RPMI8226 (cell line): ENCODE results near the gene TIMELESS.
"Not testable (repeated sequence)": the region's sequence is repeated elsewhere in the genome, so short reads cannot be mapped to it uniquely, and the experiment has no call there.

ENCODE experiments used
- DNase-seq: peaks from one replicate; pipeline ENCODE4 v3.0.0-alpha.2; 2015

Gene TIMELESS

GRCh38 chr12:56468216-56469006, 19.2 kb upstream of the TIMELESS start, which contains the start of gene SPRYD4:
Gene SPRYD4, plus strand, starts transcription at chr12:56468578. Its CDS starts 14 bp downstream, at chr12:56468592.
- DNase-seq = peak; percentile 97

GRCh38 chr12:56462565-56462964, 13.3 kb upstream of the TIMELESS start:
- DNase-seq = no peak

- DNase-seq = no peak
Observed at GRCh38 chr12:56461235-56462159, 12.3 kb upstream of the TIMELESS start.

DNA sequence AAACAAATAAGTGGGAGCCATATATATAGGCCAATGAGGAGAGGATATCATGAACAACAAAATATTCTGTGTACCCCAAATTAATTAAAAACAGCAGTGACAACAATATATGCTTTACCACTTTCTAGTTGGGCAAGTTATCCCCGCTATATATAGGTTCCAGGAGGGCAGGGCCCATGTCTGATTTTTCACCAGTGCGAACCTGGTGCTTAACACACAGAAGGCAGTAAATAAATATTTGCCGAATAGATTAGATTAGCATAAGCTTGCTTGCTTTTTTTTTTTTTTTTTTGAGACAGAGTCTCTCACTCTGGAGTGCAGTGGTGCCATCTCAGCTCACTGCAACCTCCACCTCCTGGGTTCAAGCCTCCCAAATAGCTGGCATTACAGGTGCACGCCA, 8.6 kb upstream of the TIMELESS start:
- DNase-seq = no peak

DNA sequence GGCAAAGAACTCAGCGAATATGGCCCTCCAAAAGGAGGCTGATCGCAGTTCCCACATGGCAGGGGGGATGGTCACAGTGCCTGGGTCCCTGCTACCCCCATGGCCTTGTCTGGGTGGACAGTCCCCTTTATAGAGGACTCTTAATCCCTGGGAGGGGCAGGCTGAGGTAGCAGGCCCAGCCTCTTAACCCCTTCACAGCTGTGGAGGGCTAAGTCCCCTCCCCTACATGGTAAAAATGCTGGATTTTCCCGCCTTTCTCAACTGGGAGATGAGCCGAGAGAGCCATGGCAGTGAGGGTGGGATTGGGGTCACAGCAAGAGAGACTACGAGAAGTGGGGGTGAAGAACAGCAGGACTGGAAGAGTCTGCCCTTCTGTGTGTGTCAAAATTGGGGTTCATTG, 5.3 kb upstream of the TIMELESS start, which contains the start of gene MIP:
Gene MIP, minus strand, starts transcription at position 101 of the 400 bp plus-strand sequence. Its CDS starts 44 bp downstream, at position 57.
- no peak for DNase-seq

- DNase-seq = no peak
Observed at GRCh38 chr12:56451147-56451546, 1.9 kb upstream of the TIMELESS start.

- DNase-seq = no peak
Observed at GRCh38 chr12:56450241-56450640, 1.0 kb upstream of the TIMELESS start.

- DNase-seq = no peak
Observed at GRCh38 chr12:56449622-56449984, 377 bp upstream of the TIMELESS start.

DNA sequence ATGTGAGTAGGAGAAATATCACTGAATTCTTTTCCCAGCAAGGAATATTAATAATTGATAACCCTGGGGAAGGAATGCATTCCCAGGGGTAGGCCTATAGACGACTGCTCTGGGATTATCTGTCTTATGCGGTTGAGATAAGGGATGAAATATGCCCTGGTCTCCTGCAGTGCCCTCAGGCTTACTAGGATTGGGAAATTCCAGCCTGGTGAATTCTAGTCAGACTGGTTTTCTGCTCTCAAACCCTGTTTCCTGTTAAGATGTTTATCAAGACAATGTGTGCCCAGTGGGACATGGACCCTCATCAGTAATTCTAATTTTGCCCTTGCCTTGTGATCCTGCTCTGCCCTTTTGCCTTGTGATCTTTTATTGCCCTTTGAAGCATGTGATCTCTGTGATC, 6.0 kb downstream of the TIMELESS start:
- DNase-seq = not testable (repeated sequence)

GRCh38 chr12:56437430-56438176, 11.6 kb downstream of the TIMELESS start:
- no peak for DNase-seq

GRCh38 chr12:56434828-56435227, 14.4 kb downstream of the TIMELESS start:
- no peak for DNase-seq

- no peak for DNase-seq
Observed at GRCh38 chr12:56431850-56432249, 17.4 kb downstream of the TIMELESS start.

DNA sequence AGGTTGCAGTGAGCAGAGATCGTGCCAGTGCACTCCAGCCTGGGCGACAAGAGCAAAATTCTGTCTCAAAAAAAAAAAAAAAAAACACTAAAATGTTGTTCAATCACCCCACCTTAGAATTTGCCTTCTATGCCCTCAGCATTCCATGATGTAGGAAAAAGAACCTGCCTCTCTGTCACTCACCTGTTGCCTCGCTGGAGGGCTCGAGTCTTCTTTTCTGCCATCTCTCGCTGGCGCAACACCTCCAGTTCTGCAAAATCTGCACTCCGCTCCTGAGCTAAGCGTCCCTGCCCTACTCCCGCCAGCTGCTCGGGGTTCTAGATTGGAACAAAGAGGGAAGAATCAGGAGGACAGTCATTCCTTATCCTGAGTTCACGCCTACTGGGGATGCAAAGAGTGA, 17.9 kb downstream of the TIMELESS start:
- no peak for DNase-seq

- DNase-seq = no peak
Observed at GRCh38 chr12:56425940-56426438, 23.2 kb downstream of the TIMELESS start.

DNA sequence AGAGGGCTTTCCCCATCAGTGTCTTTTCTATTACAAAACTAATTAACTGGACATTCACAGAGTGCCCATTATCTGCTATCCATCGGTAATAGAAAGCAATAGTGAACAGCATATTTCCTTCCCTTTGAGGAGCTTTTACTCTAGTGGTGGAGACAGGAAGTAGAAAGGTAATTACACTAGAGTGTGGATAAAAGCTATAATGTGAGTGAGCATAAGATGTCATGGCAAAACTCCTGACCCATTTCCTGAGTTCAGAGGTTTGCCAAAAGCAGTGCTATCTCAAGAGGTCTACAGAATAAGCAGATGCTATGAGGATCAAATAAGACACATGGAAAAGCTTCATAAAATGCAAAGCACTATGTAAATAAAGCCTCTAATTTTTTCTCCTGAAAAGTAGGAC, 24.0 kb downstream of the TIMELESS start:
- no peak for DNase-seq

DNA sequence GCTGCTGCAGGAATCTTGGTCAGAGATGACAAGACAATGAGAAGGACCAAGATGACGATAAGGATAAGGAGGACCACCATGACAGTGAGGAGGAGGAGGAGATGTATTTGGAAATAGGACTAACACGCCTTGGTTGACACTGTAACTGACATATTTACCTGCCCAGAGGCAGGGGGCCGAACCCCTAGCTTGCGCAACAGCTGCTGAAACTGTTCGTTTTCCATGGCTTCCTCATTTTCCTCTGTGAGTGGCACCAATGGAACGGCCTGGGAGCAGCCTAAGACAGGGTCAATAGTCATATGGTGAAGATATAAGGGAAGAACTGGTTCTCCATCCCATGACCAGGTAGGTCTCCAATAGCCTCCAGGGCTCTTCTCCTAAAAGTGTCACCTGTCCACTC, 28.8 kb downstream of the TIMELESS start:
- no peak for DNase-seq

DNA sequence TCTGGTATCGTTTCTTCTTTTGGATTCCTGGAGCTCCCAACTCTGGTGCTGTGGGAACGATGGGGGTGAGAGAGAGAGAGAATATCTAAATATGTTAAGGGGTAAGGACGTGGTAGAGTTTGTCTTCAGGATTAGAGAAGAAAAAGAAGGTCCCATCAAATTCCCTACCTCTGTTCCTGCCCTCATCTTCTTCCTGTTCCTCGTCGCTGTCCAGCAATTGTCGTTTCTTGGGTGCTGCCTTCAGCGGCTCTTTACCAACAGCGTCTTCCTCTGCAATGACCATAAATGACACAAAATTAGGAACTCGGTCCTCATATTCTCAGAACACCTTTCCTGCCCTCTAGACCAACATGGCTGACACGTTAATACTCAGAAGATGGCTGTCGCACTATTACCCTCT, 31.5 kb downstream of the TIMELESS start:
- no peak for DNase-seq

DNA sequence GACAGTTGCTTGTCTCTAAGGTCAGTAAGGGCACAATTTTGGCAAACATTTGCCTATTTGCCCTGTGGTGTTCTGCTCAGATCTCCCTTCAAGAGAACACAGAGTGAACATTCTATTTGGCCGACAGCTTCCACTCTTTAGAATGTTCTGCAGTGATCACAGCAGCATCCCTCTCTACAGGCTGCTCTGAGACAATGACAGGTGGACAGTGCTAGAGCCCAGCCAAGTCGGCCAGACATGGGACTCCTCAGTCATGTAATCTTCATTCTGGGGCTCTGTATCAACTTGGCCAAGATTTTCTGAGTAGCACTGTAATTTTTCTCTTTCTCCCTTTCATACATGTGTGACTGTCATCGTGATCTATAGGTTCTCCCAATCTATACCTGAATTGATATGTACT, 34.8 kb downstream of the TIMELESS start:
- no peak for DNase-seq

DNA sequence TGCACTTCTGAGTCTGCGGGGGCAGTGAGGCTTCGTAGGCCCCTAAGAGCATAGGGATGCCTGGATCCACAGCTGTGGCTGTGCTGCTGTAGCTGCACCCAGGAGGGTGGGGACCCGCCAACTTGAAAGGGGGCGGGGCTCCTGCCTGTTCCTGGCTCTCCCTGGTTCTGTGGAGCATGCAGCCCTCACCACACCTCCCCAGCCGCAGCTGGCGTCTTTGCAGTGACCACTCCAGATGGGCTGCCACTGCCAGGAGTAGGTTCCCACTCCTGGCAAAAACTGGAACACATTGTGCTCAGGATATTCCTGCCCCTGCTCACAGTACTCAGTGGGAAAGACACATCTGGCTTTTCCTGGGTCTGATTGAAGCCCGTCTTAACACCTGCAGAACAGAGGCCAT, 35.8 kb downstream of the TIMELESS start:
- DNase-seq = no peak

- DNase-seq = no peak
Observed at GRCh38 chr12:56411781-56412639, 37.2 kb downstream of the TIMELESS start.

- no peak for DNase-seq
Observed at GRCh38 chr12:56410768-56411167, 38.5 kb downstream of the TIMELESS start.
